Parathyroid adenoma (tissue), 2 donors: ENCODE data around the gene TIMM44.

Source experiments
- H2AFZ ChIP-seq: fragments of 300-600 bp; sonication (generic); one replicate; pipeline ENCODE4 v1.7.0; 2017; ENCODE audit warnings: antibody characterized with exemption, mild to moderate bottlenecking
- H3K27ac ChIP-seq: fragments of 300-600 bp; sonication (generic); one replicate; pipeline ENCODE4 v1.7.0; 2017
- H3K27me3 ChIP-seq: fragments of 300-600 bp; sonication (generic); one replicate; pipeline ENCODE4 v1.7.0; 2017; ENCODE audit warnings: low read length; ENCODE audit not compliant: control insufficient read depth, insufficient read depth
- H3K36me3 ChIP-seq: fragments of 300-600 bp; sonication (generic); one replicate; pipeline ENCODE4 v1.7.0; 2017; ENCODE audit warnings: low read length; ENCODE audit not compliant: control insufficient read depth, insufficient read depth
- H3K4me1 ChIP-seq: fragments of 300-600 bp; sonication (generic); one replicate; pipeline ENCODE4 v1.7.0; 2017; ENCODE audit warnings: control low read depth
- H3K4me2 ChIP-seq: fragments of 300-600 bp; sonication (generic); one replicate; pipeline ENCODE4 v1.7.0; 2017; ENCODE audit warnings: low read length
- H3K4me3 ChIP-seq: fragments of 300-600 bp; sonication (generic); one replicate; pipeline ENCODE4 v1.7.0; 2017; ENCODE audit warnings: low read depth, low read length
- H3K79me2 ChIP-seq: fragments of 300-600 bp; sonication (generic); one replicate; pipeline ENCODE4 v1.7.0; 2017; ENCODE audit warnings: control low read depth
- H3K9ac ChIP-seq: fragments of 300-600 bp; sonication (generic); one replicate; pipeline ENCODE4 v1.7.0; 2017; ENCODE audit warnings: mild to moderate bottlenecking
- H3K9me3 ChIP-seq: fragments of 300-600 bp; sonication (generic); one replicate; pipeline ENCODE4 v1.7.0; 2017; ENCODE audit warnings: low read length; ENCODE audit not compliant: control insufficient read depth
- TF ChIP-seq, protein P1 (sequence below): fragments of 300-600 bp; sonication (generic); IDR thresholded peaks from one replicate; pipeline ENCODE4 v1.7.0; 2017; ENCODE audit warnings: antibody characterized with exemption, mild to moderate bottlenecking
- donor health status: primary hyperparathyroidism.

The TIMM44 gene

DNA sequence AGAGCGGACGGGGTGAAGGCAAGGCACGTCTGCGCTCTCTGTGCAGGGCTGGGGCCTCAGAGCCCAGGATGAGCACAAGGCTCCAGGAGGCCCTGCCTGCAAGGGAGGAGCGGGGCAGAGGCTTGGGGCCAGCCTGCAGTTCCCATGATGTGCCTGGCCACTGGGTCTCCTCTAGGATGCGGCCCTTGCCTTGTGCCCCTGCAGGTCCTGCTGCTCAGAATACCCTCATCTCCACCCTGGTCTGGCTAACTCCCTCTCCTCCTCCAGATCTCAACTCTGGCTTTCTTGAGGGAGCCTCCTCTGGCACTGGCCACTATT lies 34.2 kb upstream of the TIMM44 start:
- Histone ChIP-seq H3K36me3 (no peaks in the 10 kb centered on the region), H2AFZ (no peak overlapping the region), H3K79me2 (peaks cover 62% of the 10 kb centered on the region), H3K9ac (no peak overlapping the region), H3K27me3 (no peaks in the 10 kb centered on the region), H3K4me3 (no peak overlapping the region), H3K4me2 (no peak overlapping the region), H3K4me1 (peaks cover 8% of the 10 kb centered on the region), H3K27ac (no peak overlapping the region), H3K9me3 (no peaks in the 10 kb centered on the region)
- TF ChIP-seq, protein P1, sequence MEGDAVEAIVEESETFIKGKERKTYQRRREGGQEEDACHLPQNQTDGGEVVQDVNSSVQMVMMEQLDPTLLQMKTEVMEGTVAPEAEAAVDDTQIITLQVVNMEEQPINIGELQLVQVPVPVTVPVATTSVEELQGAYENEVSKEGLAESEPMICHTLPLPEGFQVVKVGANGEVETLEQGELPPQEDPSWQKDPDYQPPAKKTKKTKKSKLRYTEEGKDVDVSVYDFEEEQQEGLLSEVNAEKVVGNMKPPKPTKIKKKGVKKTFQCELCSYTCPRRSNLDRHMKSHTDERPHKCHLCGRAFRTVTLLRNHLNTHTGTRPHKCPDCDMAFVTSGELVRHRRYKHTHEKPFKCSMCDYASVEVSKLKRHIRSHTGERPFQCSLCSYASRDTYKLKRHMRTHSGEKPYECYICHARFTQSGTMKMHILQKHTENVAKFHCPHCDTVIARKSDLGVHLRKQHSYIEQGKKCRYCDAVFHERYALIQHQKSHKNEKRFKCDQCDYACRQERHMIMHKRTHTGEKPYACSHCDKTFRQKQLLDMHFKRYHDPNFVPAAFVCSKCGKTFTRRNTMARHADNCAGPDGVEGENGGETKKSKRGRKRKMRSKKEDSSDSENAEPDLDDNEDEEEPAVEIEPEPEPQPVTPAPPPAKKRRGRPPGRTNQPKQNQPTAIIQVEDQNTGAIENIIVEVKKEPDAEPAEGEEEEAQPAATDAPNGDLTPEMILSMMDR: no peak

DNA sequence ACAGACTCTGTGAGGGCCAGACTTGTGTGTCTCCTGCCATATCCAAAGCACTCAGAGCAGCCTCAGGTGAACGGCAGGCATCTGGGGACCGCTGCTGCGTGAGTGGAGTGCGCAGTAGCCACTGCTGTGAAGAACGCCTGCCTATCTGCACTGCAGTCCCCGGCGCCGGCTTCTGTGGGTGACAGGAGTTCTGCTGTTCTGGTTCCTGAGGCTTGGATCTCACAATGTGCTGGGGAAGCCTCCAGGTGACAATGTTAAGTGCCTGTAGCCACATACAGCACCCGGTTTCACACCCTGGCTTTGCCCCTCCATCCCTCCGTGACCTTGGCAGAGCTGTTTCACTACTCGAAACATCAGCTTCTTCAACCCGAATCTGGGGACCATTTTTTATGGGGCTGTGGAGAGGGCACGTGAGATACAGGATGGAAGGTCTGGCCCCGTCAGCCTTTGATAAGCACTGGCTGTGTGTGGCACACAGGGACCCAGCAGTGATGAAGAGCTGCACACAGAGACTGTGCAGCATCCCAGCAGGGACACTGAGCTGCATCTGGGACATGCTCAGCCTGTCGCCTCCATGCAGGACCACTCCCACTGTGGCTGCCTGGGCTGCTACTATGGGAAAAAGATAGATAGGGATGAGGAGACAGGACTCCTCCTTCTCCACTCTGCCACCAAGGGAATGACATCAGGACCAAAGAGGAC lies 33.7 kb upstream of the TIMM44 start:
- no peak overlapping the region for H2AFZ ChIP-seq
- no peak overlapping the region for H3K4me2 ChIP-seq
- no peaks in the 10 kb centered on the region for H3K9me3 ChIP-seq
- no peak overlapping the region for H3K9ac ChIP-seq
- no peak overlapping the region for H3K4me3 ChIP-seq
- no peaks in the 10 kb centered on the region for H3K27me3 ChIP-seq
- H3K27ac ChIP-seq: no peak overlapping the region
- TF ChIP-seq, protein P1: no peak
- H3K4me1 ChIP-seq: peaks cover 8% of the 10 kb centered on the region
- H3K36me3 ChIP-seq: no peaks in the 10 kb centered on the region
- peaks cover 60% of the 10 kb centered on the region for H3K79me2 ChIP-seq

DNA sequence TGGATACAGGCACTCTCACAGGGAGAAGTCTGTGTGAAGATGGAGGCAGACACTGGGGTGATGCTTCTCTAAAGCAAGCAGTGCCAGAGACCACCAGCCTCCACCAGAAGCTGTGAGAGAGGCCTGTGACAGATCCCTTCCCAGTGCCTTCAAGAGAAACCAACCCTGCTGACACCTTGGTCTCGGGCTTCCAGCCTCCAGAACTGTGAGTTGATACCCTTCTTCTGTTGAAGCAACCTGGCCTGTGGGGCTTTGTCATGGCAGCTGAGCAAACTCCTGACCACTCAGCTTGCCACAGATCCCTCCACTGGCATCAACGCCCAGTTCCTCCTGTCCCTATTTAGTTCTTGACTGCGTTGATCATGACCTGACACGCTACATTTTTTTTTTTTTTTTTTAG lies 33.0 kb upstream of the TIMM44 start:
- Histone ChIP-seq H2AFZ (no peak overlapping the region), H3K9ac (no peak overlapping the region), H3K9me3 (no peaks in the 10 kb centered on the region), H3K4me3 (no peak overlapping the region), H3K36me3 (no peaks in the 10 kb centered on the region), H3K27ac (no peak overlapping the region), H3K27me3 (no peaks in the 10 kb centered on the region), H3K4me2 (no peak overlapping the region), H3K79me2 (peaks cover 55% of the 10 kb centered on the region), H3K4me1 (peaks cover 8% of the 10 kb centered on the region)
- TF ChIP-seq, protein P1: no peak

DNA sequence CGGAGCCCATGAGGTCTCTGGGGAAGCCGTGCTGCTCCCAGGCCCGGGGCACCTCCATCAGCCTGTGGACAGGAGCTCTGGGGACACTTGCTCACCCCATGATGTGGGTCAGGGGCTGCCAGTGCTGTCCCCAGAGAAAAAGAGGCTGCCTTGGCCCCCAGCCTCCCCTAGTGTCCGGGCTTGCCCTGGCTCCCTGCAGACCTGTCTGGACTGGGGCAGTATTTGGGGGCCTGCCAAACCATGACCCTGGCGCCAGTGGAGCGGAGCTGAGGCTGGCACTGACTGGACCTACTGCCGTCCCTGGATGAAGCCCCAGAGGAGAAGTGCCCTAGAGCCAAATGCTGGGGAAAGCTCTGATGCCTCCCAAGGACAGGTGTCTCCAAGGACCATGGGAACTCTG lies 31.6 kb upstream of the TIMM44 start:
- H3K27ac ChIP-seq: no peak overlapping the region
- no peaks in the 10 kb centered on the region for H3K36me3 ChIP-seq
- no peak overlapping the region for H3K4me2 ChIP-seq
- H3K4me3 ChIP-seq: no peak overlapping the region
- peaks cover 41% of the 10 kb centered on the region for H3K79me2 ChIP-seq
- no peaks in the 10 kb centered on the region for H3K9me3 ChIP-seq
- no peak overlapping the region for H2AFZ ChIP-seq
- no peaks in the 10 kb centered on the region for H3K27me3 ChIP-seq
- H3K4me1 ChIP-seq: peaks cover 8% of the 10 kb centered on the region
- H3K9ac ChIP-seq: no peak overlapping the region
- TF ChIP-seq, protein P1: no peak

DNA sequence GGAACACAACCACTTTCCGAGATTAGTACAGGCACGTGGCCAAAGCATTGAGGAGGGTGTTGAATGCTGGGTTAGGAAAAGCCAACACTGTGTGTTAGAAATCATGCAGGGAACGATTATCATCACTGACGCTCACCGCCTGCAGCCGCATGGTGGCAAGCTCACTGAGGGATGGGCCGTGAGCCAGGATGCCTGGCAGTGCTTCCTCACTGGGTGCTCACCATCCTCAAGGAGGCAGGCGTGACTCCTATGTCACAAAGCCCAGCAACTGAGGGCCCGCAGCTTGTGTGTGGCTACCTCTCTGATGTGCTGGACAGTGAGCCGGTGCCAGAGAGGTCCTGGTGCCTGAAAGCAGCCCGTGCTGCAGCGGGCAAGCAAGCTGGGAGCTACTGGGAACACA lies 30.4 kb upstream of the TIMM44 start:
- H3K27me3 ChIP-seq: no peaks in the 10 kb centered on the region
- no peak overlapping the region for H3K4me2 ChIP-seq
- peaks cover 8% of the 10 kb centered on the region for H3K4me1 ChIP-seq
- TF ChIP-seq, protein P1: no peak
- no peak overlapping the region for H3K27ac ChIP-seq
- H2AFZ ChIP-seq: no peak overlapping the region
- no peaks in the 10 kb centered on the region for H3K9me3 ChIP-seq
- H3K9ac ChIP-seq: no peak overlapping the region
- H3K4me3 ChIP-seq: no peak overlapping the region
- peaks cover 36% of the 10 kb centered on the region for H3K79me2 ChIP-seq
- no peaks in the 10 kb centered on the region for H3K36me3 ChIP-seq
